Measurements from ENCODE around the gene KANSL1.

The KANSL1 gene

DNA sequence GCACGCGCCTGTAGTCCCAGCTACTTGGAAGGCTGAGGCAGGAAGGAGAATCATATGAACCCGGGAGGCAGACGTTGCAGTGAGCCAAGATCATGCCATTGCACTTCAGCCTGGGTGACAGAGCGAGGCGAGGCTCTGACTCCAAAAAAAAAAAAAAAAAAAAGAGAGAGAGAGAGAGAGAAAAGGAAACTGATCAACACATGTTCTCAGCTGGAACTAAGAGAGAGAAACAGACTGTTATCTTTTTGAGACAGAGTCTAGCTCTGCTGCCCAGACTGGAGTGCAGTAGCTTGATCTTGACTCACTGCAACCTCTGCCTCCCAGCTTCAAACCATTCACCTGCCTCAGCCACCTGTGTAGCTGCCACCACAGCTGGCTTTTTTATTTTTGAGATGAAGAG is 133.7 kb downstream of the KANSL1 start:
- DNase-seq, result no peak

GRCh38 chr17:46057366-46057765 is 135.9 kb downstream of the KANSL1 start:
- no peak for DNase-seq

DNA sequence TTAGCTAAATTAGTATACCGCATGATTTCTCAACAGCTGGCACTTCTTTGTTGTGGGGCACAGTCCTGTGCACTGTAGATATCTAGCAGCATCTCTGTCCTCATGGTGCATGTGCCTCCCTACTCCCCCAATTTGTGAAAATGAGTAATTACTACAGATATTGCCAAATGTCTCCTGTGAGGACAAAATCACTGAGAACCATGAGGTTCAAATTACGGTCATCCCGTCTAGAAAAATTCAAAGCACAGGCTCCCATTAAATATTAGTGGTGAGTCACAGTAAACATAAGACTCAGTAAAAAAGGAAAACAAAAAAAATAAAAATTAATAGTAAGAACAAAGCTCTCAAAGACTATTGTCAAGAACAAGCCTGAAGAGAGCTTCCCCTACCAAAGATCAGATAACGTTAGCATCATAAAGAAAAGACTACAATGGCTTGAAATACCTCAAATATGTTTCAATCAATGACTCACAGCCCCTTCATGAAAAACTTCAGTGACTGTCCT is 136.4 kb downstream of the KANSL1 start:
- peak; percentile 20 for DNase-seq

DNA sequence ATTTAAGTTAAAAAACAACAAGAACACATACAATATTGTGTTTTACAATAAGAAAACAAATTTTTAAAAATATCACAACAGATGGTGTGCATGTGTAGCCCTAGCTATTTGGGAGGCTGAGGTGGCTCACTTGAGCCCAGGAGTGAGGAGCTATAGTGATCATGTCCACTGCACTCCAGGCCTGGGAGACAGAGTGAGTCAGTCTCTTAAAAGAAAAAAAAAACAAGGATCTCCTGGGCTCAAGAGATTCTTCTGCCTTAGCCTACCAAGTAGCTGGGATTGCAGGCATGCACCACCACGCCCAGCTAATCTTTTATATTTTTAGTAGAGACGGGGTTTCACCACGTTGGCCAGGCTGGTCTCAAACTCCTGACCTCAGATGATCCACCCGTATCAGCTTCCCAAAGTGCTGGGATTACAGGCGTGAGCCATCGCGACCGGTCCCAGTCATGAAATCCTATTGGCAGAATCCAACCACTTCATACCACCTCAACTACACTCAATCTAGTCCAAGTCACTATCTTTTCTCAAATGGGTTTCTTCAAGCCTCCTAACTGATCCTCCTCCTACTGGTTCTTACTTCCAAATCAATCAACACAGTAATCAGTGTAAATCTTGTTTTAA is 139.2 kb downstream of the KANSL1 start:
- DNase-seq, result no peak

DNA sequence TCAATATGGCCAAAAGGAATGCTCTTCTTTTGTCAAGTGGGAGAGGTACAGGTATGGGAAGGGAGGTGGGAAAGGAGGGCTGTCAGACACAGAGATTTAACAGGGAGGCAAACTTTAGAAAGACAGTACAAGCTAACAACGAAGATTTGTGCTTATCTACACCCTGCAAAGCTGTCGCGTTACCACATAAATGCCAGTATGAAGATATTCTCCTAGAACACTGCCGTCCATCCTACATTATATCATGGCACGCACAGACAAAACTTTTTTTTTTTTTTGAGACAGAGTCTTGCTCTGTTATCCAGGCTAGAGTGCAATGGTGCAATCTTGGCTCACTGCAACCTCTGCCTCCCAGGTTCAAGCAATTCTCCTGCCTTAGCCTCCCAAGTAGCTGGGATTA is 143.6 kb downstream of the KANSL1 start:
- DNase-seq, result no peak

DNA sequence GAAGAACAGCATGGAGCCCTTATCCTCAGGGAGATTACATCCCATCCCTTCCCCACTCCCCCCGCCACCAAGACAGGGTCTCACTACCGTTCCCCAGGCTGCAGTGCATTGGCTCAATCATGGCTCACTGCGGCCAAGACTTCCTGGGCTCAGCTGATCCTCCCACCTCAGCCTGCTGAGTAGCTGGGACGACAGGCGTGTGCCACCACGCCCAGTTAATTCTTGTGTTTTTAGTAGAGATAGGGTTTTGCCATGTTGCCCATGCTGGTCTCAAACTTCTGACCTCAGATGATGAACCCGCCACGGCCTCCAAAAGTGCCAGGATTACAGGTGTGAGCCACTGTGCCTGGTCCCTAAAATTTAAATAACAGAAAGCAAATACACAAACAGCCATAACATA is 145.4 kb downstream of the KANSL1 start:
- no peak for DNase-seq

DNA sequence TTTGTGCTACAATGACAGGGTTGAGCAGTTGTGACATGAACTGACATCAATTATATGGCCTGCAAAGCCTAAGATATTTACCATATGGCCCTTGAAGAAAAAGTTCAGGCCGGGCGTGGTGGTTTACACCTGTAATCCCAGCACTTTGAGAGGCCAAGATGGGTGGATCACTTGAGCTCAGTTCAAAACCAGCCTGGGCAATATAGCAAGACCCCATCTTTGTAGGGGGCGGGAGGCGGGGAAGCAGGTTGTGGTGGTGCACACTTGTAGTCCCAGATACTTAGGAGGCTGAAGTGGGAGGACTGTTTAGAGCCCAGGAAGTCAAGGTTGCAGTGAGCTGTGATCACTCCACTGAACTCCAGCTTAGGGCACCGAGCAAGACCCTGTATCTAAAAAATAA is 145.8 kb downstream of the KANSL1 start:
- DNase-seq, result peak; percentile 68

DNA sequence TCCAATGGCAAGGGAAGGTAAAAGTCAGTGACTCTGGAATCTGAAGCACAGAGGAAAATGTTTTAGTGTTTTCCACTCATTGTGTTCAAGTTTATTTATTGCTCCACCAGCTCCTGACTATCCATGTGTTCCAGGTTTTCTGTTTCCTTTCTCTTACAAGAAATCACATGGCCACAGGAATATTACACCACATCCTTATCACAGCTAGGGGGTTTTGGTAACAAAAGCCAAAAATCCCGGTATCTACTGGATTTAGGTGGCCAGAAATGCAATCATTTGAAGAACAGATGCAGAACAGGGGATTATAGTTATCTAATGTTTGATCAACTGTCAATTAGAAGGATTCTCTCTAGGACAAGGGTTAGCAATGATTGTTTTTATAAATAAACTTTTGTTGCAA is 146.3 kb downstream of the KANSL1 start:
- DNase-seq, result peak; percentile 68

GRCh38 chr17:46045639-46046038 is 147.6 kb downstream of the KANSL1 start:
- DNase-seq, result no peak

GRCh38 chr17:46044989-46045388 is 148.2 kb downstream of the KANSL1 start:
- no peak for DNase-seq

GRCh38 chr17:46044286-46044928 is 148.8 kb downstream of the KANSL1 start:
- DNase-seq, result peak; percentile 81

DNA sequence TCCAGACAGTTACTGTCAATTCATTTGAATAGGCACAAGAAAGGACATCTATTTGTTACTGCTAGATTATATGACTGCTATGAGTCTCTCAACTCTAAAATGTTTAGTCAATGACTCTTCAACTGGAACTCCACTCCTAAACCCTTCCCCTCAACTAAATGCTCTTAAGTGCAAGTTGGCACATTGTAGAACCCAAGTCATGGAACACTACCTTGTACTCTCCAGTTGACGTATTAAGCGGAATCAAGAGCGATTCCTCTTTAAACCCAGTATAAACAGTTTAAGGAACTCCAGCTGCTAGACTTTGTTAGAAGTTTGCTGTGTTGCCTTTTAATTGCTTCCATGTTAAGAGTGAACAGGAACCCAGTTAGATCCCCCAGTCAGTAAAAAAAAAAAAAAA is 149.6 kb downstream of the KANSL1 start:
- no peak for DNase-seq

GRCh38 chr17:46042925-46043324 is 150.3 kb downstream of the KANSL1 start:
- DNase-seq, result no peak

DNA sequence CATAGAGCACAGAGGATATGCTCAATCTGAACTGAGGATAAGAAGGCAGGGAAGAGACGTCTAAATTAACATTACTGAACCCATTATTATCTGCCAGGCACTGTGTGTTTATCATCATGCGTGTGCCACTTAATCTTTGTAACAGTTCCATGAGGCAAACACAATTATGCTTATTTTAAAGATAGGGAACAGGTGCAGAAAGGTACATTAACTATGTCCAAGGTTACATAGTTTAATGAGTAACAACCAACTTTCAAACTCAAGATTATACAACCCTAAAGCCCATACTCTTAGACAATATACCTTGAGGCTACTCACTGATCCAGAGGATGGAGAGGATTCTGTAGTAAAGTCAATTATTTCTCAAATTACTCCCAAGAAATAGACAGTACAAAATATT is 151.0 kb downstream of the KANSL1 start:
- DNase-seq, result no peak

GRCh38 chr17:46039592-46040186 is 153.5 kb downstream of the KANSL1 start:
- DNase-seq, result no peak

GRCh38 chr17:46038937-46039336 is 154.3 kb downstream of the KANSL1 start:
- no peak for DNase-seq

DNA sequence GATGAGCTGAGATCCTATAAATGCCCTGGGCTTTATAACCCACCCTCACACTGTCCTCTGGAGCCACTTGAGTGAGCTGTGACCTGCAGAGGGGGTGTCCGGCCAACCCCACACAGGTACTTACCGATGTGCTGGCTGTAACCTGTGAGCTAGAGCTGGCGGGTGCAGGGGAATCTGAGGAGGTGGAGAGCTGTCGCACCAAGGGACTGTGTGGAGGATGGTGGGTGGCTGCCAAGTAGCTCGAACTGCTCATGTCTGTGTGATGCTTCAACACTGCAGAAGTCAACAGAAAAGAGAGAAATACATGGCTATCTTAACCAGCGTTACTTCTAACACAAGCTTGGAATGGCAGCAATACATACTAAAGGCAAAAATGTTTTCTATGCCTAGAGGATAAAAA is 154.8 kb downstream of the KANSL1 start:
- no peak for DNase-seq

DNA sequence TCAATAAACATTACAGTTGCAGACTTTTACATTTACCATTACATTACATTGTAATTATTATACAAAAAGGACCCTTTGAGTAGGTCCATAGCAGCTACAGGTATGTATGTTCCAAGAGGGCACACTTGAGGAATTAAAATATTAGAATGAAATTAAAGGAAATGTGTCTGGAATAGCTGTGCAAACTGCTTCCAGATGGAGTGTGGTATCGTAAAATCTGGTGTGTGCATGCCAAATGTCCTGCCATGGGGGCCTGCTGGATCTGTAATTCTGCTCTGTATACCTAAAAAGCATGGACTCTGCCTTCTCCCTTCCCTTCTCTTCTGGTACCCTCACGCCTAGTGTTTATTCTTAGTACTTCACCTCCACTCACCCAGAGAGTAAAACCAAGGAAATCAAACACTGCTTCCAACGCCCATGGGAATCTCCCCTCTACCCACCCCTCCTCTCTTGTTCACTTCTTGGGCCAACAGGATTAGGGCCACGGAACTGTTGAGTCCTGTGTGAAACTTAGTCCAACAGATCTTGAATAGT is 155.4 kb downstream of the KANSL1 start:
- DNase-seq, result no peak

- DNase-seq, result no peak
Observed at GRCh38 chr17:46036491-46036890, 156.7 kb downstream of the KANSL1 start.

GRCh38 chr17:46035112-46035818 is 158.0 kb downstream of the KANSL1 start:
- no peak for DNase-seq

DNA sequence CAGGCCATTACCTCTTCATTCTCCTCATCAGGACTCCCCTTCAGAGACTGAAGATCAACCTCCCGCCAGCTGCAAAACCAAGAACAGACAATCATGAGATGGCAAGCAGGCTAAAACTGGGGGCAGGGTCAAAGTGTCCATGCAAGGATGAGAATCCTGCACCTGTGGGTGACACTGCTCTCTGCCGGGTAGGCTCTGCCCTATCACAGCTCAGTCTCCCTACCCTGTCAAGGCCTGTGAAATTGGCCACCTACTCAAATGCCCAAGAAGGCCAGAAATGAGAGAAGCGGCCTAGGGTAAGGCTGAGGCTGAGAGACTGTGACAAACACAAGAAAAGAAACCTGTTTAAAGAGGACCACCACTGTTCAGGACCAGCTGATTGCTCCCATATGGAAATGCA is 159.8 kb downstream of the KANSL1 start:
- no peak for DNase-seq

GRCh38 chr17:46032909-46033308 is 160.3 kb downstream of the KANSL1 start:
- no peak for DNase-seq

DNA sequence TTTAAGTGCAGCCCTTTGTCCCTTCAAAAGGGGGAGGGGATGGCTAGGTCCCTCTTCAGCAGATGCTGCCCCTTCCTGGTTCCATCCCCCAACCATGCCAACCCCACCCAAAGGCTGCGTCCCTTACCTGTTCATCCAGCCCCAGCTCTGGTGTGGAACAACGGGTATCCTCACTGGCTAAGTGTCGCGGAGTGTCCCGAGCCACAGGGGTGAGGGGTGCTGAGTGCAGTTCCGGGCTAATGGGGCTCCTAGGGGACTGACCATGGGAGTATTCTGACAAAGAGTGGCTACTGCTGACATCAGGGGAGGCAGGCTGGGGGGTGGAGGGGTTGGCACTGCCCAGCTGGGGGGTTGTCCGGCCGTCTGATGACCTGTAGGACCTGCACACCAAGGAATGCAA is 161.3 kb downstream of the KANSL1 start:
- DNase-seq, result no peak

DNA sequence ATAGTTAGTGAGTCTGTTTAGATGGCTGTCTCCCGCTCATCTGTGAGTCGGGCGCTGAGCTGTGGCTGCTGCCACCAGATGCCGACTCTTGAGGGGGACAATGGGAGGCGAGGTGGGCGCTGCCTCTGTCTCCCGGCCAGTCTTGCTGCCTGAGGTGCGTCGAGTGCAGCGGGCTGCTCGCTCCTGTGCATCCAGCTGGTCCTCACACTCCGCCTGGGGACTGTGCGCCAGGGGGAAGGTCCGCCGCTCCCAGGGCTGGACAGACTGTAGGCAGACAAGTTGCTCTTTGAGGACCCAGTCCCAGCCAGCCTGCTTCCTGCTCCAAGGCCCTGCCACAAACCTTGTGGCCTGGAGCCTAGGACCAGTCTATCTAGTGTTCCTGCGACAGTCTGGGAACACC is 161.8 kb downstream of the KANSL1 start:
- DNase-seq, result no peak
